Fibroblast of the conjunctiva (primary cell): ENCODE data around the gene ISX.

Experiments used
- DNase-seq: peaks from one replicate; pipeline ENCODE4 v3.0.0-alpha.2; 2010; ENCODE audit warnings: low read depth

ISX gene

DNA sequence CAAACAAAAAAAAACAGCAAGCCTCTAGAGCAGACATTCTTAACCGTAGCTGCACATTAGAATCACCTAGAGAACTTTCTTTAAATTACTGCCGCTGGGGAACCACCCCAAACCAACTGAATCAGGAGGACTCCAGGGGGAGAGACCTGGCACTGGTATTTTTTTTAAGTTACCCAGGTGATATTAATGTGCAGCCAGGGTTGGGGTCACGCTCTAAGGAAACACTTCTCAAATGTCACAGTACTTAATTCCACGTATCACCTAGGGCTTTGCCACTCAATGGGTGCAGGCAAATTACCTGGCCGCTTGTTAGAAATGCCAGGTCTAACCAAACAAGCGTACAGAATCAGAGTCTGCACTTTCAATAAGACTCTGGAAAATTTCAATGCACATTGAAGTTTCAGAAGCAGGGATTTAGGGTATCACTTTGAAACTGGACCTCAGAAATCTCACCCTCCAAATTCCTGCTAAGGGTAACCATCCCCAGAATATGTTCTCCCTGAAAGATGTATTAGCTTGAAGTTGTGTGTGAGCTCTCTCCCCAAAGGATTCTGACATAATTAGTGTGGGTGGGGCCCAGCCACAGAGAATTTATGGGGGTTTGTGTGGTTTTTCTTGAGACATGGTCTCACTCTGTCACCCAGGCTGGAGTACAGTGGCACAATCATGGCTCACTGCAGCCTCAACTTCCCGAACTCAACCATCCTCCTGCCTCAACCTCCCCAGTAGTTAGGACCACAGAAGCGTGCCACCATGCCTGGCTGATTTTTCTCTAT lies 12.7 kb upstream of the ISX start:
- DNase-seq, result no peak

DNA sequence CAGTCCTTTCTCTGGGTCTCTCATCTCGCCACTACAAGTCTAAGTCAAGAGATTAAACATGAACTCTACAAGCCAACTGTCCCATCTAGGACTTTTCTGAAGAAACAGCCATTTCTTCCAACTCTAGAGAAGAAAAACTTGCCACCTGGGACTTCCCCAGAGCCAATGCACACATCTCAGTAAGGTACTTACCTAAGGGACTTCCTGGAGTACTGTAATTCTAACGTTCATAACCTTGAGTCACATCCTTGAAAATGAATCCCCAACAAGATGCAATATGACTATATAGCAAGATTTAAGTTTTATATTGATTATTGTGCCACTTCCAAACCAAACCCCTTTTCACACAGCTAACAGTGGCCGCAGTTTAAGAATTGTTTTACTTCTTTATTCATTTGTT lies 11.9 kb upstream of the ISX start:
- no peak for DNase-seq

DNA sequence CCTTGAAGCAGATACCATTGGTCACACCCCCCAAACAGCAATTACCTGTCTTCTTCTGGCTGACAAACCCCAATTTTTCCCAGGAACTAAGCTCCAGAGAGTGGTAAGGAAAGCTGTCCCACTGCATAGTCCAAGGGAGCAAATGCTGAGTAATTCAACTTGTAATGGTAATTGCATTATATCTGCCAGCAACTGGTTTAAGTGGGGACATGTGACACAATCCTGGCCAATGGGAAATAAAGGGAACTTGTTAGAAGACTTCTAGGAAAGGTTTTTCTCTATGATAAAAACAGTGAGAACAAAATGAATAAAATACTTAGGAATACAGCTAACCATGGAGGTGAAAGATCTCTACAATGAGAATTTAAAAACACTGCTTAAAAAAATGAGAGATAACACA lies 9.5 kb upstream of the ISX start:
- no peak for DNase-seq

DNA sequence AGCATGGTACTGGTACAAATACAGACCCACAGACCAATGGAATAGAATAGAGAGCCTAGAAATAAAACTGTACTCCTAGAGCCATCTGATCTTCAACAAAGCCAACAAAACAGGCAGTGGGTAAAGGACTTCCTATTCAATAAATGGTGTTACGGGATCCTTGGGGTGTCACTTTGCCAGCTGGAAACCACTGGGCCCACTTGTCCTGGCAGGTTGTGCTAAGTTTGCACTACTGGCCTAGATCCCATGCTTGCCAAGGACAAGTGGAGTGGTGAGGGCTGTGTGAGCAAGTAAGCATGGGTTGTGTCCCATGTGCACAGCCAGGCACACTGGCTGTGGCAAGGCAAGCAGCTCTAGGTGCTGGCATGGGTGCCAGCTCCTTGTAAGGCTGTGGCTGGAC lies 8.8 kb upstream of the ISX start:
- DNase-seq, result no peak

DNA sequence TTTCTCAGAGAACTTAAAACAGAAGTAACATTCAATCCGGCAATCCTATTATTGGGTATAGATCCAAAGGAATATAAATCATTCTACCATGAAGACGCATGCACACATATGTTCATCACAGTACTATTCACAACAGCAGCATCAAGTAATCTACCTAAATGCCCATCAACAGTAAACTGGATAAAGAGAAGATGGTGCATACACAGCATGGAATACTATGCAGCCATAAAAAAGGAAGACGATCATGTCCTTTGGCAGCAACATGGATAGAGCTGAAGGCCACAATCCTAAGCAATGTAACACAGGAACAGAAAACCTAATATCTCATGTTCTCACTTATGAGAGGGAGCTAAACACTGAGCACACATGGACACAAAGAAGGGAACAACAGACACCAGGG lies 6.3 kb upstream of the ISX start:
- no peak for DNase-seq

DNA sequence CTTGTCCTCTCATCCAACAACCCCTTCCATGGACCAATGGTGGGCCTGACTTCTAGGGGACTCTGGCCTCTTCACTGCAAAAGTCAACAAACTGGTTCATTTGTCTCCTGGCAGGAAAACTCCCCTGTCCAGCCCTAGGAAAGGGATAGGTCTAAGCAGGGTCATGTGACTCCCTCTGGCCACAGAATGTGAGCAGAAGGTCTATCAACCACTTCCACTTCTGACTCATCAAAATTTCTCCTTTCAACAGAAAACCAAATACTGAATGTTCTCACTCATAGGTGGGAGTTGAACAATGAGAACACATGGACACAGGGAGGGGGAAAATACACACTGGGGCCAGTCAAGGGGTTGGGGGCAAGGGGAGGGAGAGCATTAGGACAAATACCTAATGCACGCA lies 1.3 kb upstream of the ISX start:
- no peak for DNase-seq

DNA sequence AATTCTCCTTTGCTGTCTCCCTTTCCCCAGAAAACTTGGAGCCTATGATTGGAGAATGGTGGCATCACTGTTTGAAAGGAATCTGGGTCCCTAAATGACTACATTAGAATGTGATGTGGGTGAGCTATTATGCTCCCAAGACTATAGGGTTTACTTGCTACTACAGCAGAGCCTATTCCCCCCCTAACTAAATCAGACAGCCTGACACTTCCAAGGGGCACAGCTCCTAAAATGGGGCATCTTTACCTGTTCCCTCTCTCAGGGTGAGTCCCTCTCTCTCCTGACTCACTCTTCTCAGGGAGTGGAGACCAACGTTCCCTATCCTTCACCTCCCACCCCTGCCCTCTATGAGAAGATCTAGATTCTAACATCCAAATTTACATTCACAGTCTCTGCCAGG lies 775 bp upstream of the ISX start:
- no peak for DNase-seq

DNA sequence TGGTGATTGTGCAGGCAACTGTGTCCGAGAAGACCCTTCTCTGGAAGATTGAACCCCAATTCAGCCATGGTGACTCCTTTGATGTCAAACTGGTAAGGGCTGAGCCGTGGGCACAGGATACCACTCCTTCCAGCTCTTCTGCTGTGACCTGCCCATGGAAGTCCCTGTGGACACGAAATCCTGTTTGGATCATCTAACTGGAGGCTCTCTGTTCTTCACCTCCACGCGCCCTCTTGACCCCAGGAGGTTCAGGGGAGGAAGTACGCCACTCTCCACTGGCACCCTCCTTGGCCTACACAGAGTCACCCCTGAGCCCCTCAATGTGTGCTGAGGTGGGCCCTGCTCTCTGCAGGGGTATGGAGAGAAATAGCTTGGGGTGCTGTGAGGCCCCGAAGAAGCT lies 810 bp downstream of the ISX start:
- no peak for DNase-seq

DNA sequence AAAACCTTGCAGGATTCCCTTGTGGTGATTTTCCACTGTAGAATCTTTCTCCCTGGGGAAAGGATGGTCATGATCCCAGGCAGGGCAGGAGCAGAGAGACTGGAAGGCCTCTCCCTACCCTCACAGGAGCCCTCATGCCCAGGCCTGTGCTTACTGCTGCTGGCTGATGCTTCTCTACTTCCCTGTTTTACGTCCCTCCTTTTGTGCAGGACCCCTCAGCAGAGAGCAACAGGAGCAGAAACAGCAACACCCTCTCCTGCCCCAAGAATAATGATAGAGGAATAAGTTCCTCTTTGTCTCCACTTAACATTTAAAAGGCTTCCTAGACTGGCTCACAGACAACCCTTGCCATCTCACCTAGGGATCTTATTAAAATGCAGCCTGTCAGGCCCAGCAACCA lies 3.6 kb downstream of the ISX start:
- no peak for DNase-seq

DNA sequence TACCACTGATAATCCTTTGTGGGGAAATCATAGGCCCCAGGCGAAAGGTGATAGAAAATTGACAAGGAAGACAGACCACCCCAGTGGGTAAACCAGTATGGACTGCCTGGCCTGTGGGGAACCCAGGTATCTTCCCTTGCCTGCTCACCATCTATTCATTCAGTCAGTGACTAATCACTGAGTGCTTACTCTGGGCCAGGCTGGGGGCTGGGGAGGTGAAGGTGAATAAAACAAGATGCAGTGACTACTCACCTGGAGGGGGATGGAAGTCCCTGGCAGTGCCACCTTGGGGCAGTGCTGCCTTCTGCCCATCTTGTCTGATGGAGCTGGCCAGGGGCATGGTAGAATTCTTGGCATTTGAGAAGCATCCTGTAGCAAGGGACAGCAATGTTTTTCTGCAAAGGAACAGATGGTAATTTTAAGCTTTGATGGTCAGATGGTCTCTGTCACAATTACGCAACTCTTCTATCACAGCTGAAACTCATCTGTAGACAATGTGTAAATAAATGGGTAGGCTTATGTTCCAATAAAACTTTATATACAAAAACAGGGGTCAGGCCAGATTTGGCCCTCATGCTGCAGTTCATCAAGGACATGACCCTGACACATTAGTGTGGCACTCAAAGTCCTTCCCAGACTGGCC lies 4.6 kb downstream of the ISX start:
- DNase-seq, result no peak

DNA sequence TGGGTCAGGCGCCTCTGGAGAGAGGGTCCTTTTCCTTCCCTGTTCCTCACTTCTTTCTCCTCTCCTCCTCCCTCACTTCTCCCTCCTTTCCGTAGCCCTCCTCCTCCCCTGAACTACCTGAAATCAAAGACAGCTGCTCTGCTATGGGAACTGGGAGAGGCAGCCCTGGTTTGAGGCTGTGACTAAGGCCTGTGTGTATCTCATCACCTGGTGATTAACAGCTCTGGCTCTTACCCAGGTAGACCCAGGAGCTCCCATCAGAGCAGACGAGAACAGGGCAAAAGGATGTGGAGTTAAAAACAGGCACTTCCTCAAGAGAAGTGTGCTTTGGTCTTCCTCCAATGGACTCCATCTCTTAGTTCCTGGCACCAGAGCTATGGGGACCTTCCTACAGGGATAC lies 5.8 kb downstream of the ISX start:
- no peak for DNase-seq

DNA sequence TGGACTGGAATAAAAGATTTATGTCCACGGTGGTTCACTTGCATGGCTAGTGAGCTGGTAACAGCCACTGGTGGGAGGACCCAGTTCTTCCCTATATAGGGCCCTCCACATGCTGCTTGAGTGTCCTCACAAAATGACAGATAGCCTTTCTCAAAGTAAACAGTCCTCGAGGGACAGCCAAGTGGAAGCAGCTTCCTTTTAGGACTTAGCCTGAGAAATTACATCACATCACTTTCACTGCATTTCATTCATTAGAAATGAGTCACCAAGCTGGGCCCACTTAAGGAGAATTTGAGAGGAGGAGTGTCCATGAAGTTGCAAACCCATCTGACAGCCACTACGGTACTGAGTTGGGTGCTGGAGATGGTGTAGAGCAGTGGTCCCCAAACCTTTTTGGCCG lies 7.0 kb downstream of the ISX start:
- DNase-seq, result no peak

DNA sequence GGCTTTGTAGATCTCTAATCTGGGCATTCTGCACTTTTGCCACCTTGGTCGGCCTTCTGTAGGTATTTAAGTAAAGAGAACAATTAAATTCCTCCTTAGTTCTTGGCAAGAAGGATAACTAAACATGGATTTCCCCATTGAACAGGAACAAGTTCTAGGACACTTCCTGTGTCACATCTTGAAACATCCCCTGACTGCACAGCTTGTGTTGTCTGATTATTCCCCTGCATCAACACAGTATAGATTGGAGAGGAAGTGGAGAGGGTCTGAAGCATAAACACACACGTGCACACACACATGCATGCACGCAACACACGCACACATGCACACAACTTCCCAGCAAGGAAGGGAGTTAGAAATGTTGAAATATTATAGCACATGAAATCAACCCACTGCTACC lies 8.6 kb downstream of the ISX start:
- no peak for DNase-seq

DNA sequence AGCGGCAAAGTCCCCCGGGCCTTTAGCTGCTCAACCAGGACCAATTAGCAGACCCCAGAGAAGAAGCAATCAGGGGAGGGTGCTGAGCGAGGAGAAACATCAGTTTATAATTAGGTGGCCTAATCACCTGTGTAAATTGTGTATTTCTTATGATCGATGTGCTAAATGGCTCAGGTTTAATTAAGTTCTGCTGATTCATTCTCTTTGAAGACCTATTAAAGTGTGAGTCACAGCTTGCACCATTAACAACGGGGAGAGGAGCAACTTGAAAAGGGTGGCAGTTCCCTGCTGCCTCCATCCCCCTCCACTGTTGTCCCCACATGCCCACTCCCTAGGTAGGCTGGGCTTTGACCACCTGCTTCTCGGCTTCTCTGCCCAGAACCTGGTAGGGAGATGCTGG lies 10.7 kb downstream of the ISX start:
- DNase-seq, result no peak

DNA sequence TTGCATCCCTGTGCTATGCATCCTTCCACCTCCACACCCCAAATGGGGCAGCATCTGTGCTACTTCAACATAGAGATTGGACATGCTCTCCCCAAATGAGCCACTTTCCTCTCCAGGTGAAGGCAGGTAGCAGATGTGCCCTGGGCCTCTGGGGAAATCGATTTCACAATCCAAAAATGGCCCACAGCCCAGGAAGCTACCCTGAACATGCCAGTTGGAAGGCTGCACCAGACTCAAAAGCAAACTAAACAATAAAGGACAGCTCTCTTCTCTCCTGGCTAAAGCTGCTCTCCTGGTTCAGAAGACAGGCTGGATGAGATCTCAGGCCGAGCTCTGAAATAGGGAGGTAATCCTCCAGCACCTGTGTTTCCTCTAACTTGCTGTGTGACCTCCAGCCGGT lies 19.7 kb downstream of the ISX start:
- no peak for DNase-seq

DNA sequence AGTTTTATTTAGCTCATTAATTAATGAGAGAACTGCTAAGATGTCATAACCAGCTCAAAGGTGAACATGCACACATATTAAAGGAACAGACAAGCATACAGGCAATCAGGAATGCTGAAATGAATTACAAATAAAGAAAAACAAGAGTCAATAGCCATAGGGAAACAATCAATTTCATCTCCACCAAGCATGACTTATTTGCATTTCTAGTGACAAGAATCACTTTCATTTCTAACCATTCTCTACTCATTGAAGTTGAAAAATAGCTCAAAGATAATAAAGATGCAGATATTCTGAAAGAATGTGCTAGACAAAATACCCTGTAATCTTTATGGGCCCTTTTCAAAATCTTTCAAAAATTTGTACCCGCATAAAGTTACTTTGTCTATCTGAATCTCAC lies 23.2 kb downstream of the ISX start:
- DNase-seq, result no peak

DNA sequence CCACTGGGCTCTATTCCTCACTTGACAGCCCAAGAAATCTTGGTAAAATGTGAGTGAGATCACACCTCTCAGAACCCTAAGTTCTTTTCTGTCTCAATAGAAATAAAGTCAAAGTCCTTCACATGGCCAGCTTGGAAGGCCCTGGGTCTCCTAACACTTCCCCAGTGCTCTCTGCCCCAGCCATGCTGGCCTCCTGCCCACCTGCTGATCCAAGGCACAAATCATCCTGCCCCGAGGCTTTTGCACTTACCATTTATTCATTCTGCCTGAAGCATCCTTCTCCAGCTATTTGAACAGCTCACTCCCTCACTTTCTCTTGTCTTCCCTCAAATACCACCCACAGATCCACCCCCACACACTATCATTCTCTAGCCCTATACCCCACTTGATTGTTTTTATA lies 26.4 kb downstream of the ISX start:
- no peak for DNase-seq

DNA sequence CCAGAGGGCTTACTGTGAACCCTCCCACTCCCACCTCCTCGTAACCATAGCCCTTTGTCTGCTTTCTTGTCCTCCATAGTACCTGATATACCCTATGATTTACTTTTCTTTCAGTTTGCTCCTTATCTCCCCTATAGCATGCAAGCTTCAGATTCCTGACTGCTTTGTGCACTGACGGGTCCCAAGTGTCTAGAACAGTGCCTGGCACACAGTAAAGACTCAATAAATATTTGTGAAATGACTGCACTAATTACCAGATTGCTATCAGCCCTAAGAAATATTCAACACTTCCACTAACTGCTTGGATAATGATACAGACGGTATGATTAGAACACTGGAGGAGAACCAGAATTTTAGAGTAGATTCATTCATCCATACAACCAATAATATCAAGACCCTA lies 33.0 kb downstream of the ISX start:
- no peak for DNase-seq

DNA sequence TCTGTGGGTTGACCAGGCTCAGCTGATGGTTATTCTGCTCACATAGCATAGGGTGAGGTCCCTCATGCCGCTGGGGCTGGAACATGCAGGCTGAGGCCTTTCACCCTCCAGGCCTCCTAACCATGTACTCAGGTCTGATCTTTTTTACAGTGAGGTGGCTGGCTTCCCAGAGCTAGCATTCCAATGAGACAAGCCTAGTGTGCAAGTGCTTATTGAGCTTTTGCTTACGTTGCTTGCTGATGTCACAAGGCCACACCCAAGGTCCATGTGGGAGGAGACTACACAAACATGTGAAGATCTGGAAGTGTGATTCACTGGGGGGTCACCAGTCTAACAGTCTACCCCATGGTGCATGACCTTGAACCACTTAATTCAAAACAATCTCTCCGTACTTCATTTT lies 33.9 kb downstream of the ISX start:
- DNase-seq, result no peak

DNA sequence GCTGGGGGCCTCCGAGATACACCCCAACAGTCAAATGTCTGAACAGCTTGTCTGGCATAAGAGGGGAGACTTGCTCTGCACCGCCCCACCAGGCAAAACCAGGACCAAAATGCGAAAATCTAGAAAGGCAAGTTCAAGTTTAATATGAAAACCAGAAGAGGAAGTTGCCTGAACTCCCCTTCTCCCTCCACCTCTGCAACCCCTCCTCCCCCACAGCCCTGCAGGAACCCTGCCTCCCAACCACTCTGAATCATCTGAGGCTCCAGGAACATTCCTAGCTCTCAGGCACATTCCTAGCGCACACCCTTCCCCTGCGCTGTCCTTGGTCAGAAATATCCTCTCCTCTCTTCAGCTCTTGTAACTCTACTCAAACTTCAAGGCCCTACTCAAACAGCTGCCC lies 36.7 kb downstream of the ISX start:
- DNase-seq, result no peak

DNA sequence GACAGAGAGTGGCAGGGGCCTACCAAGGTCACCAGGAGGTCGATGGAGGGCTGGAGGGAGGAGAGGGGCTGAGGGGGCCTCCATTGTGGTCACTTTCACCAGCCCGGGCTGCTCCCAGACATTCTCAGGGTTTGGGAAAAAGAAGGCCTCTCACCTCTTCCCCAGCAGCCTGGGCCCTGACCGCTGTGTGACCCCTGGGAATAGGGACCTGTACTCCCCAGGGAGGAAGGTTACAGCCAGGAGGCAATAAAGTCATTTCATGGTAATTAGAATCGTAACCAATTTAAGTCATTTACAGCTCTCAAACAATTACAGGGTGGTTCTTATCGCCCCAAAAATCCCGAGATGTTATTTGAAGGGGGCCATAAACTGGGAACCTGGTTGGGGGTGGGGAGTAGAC lies 37.8 kb downstream of the ISX start:
- no peak for DNase-seq

DNA sequence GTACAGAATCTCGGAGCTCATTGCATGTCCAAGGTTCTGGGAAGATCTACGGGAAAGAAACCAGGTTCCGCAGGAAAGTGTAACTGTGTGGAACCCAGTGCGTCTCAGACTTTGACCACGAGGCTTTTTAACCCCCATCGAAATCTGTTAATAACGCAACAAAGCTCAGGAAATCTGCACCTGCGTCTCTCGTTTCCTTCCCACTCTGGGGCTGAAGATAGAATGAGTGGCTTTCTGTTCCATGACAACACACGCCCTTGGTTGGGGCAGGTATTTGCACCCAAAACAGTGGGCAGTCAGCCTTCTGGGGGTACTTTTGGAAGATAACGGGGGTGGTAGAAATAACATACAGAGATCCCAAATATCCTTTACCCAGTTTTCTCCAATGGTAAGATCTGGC lies 38.5 kb downstream of the ISX start:
- DNase-seq, result no peak

DNA sequence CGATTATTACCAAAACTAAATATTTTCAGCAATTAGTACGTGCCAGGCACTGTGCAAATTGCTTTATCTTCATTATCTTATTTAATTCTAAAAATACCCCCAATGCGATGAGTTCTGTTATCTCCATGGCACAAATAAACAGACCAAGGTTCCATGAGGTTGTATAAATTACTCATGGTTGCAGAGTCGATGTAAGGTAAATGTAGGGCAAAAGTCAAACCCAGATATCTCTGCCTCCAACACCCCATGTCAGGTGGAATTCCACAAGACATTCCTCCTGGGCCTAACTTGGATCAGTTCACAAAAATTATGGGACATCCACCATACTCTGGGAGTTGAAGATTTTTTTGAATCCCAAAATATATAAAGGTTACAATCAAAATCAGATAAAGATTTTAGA lies 43.7 kb downstream of the ISX start:
- DNase-seq, result no peak

DNA sequence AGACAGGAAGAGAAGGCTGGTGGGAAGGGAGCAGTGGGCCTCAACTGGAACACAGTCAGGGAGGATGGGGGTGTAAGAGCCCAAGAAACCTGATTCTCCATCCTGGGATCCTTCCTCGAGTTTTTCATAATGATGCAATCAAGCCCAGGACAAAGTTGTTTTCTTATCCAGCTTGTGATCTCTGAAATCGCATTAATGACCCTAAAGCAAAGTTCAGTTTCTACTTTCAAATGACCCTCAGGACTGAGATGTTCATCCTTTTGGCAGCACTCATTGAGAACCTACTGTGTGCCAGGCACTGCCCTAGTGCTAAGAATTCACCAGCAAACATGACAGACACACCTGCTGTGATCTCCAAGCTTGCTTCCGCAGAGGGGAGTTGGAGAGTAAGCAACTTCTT lies 45.3 kb downstream of the ISX start:
- DNase-seq, result no peak
